Measurements from ENCODE around the gene KCNE2. TPM values are rescaled to one million over a fixed set of nuclear protein-coding genes. Genes with fewer than 3 reads are reported as not detected.

KCNE2 gene, protein sequence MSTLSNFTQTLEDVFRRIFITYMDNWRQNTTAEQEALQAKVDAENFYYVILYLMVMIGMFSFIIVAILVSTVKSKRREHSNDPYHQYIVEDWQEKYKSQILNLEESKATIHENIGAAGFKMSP
- total RNA-seq (ENCODE audit: low replicate concordance): not detected in 2 replicates

DNA sequence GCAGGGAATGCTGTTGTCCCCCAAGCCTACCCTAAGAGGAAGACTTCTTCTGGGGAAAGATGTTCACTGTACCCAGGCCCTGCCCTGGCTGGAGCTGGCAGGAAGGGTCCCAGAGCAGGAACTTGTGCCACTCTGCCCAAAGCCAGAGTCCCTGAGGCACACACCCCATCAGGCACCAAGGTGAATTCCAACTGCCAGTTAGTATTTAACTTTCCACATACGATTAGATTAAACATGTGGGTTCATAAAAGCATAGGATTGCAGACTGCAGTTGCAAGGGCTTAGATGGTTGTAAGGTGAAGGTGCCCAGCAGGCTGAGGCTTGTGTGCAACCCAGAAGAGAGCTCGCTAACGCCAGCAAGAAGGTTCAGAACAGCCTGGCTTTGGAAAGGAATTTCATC is at the start of gene KCNE2:
Gene KCNE2, plus strand, starts transcription at position 274 of the 400 bp plus-strand sequence. CDS start 6,473 bp downstream, outside the sequence.

DNA sequence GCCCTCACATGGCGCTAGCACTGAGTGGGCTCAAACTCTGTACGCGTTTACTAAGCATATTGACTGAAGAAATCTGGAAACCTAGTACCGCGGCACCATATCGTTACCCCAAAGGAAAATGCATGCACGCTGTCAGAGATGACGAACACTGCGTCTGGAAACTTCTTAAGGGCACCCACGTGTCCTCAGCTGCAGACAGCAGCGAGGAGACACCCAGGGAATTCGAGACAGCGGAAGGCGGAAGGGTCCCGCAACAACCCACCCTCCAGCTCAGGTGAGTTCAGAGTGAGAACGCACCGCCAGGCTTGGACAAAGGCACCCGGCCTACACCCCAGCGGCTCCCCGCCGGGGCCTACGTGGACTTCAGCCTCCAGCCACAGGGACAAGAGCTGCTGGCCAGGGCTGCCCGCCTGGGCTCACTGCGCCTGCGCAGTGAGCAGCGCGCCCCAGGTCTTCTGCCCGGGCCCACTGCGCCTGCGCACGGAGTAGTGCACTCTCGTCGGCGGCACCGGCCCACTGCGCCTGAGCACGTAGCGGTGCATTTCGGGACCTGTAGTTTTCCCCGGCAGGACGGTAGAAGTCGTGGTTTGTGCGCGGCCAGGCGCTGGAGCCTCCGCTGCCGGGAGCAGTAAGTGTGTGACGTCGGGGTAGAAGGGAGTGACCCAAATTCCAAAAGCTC is 11.3 kb downstream of the KCNE2 start, which contains the start of gene SMIM11:
Gene SMIM11, plus strand, starts transcription at position 568 of the 679 bp plus-strand sequence. CDS start 3,998 bp downstream, outside the sequence.

Other genes with a start within 250 kb of the KCNE2 start
- gene SMIM11, start 11.5 kb downstream of the KCNE2 start, total RNA-seq (ENCODE audit: low replicate concordance): 2.7 and 5.0 TPM in 2 replicates
- gene SMIM34, start 59.9 kb downstream of the KCNE2 start, total RNA-seq (ENCODE audit: low replicate concordance): not detected in 2 replicates
- 0.08 and 0.23 TPM in 2 replicates for gene KCNE1, start 148.2 kb downstream of the KCNE2 start, total RNA-seq (ENCODE audit: low replicate concordance)